Measurements from ENCODE around the gene MYH13.

MYH13 gene

GRCh38 chr17:10344816-10345215 lies 28.0 kb downstream of the MYH13 start:
- DNase-seq (ENCODE audit: low read depth, low spot score): no peak

GRCh38 chr17:10339051-10339450 lies 33.8 kb downstream of the MYH13 start:
- DNase-seq (ENCODE audit: low read depth, low spot score): no peak

DNA sequence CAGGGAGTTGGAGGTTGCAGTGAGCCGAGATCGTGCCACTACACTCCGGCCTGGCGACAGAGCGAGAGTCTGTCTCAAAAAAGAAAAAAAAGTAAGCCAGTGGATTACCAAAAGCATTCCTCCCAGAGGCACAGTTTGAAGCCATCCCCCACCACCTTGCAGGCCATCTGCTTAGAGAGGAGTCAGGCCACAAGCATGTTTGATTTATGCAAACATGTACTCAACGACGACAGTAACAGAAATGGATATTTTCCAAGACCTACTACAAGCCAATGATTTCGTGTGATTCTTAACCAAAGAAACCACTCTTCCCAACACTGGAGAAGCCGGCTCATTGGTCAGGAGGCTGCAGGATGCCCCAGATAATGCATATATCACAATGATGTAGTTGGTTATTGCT lies 34.8 kb downstream of the MYH13 start:
- no peak for DNase-seq (ENCODE audit: low read depth, low spot score)

- DNase-seq (ENCODE audit: low read depth, low spot score): no peak
Measured at GRCh38 chr17:10337136-10337535, 35.7 kb downstream of the MYH13 start.

DNA sequence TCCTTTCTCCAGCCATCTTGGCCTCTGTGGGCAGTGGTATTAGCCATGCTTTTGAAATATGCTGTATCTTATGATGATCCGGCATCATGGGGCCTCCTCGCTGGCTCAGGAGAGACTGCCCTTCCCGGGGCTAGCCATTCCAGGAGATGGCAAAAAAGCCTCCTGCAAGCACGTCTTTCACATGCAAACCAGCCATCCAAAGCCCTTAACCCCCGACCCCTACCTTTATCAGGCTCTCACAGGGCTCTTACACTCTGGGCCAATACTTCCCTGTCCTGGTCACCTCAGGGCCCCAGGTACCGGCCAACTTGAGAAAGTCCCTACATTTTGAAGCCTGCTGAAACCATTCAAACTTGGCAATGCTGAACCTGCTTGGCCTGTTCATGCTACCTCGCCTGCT lies 36.4 kb downstream of the MYH13 start:
- DNase-seq (ENCODE audit: low read depth, low spot score): no peak

DNA sequence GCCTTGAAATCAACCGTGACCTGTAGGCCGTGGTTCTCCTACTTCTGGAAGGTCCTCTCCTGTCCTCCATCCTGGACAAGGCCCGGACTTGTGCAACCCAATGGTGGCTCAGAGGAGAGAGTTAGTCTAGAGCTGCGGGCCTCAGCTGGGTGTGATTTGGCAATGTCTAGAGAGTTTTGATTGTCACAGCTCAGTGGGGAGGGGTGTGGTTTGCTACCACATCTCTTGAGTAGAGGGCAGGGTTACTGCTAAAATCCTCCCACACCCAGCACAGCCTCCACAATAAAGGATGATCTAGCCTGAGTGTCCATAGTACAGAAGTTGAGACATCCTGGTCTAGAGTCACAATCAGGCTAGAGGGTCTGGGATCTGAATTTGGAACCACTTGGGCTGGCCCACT lies 40.3 kb downstream of the MYH13 start:
- DNase-seq (ENCODE audit: low read depth, low spot score): no peak

GRCh38 chr17:10328971-10329923 lies 43.6 kb downstream of the MYH13 start:
- DNase-seq (ENCODE audit: low read depth, low spot score): no peak

DNA sequence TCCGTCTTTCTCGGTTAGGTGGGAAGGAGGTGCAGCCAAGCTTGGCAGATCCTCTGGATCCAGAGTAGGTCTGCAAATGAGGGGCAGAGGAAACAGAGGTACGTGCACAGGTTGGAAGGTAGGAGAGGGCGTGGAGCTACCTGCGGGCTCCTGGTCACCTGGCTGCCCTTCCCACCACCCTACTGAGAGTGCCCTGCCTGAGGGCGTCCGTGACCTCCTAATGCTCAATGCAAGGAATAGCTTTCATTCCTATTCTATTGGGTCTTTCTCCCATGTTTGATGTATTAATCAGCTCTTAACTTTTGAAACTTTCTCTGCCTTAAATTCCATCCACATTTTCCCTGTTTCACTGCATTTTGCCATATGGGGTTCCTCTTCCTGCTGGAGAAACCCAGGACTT lies 44.6 kb downstream of the MYH13 start:
- DNase-seq (ENCODE audit: low read depth, low spot score): no peak

- peak; percentile 25 for DNase-seq (ENCODE audit: low read depth, low spot score)
Measured at GRCh38 chr17:10327640-10328039, 45.2 kb downstream of the MYH13 start.

GRCh38 chr17:10325031-10325695 lies 47.6 kb downstream of the MYH13 start:
- DNase-seq (ENCODE audit: low read depth, low spot score): no peak

- no peak for DNase-seq (ENCODE audit: low read depth, low spot score)
Measured at GRCh38 chr17:10323812-10324610, 48.8 kb downstream of the MYH13 start.

DNA sequence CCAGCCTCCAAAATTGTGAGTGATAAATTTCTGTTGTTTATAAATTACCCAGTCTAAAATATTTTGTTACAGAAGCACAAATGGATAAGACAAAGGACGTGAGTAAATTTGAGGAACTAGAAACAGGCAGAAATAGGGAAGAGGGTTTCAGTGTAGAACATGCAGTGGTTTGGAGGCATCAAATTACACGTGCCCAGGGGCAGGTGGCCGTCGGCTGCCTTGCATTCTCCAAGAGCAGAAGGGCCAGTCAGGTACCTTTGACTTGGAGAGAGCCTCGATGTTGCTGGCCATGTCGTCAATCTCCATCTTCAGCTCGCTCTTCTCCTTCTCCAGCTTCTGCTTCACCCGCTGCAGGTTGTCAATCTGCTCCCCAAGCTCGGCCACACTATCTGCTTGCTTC lies 54.3 kb downstream of the MYH13 start:
- DNase-seq (ENCODE audit: low read depth, low spot score): no peak

DNA sequence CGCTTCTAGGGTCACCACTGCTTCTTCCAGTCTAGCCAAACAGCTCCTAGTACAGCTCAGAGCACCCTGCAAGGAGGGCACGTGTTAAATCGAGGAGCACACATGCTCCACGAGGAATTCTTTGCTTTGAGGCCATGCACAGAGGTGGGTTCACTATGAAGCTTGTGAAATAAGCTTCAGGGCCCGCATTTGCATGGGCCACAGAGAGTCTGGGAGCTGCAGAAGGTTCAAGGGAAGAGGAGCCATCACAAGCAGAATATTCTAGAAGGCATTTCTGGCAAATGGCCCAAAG lies 55.3 kb downstream of the MYH13 start:
- no peak for DNase-seq (ENCODE audit: low read depth, low spot score)

- peak; percentile 6 for DNase-seq (ENCODE audit: low read depth, low spot score)
Measured at GRCh38 chr17:10316801-10317542, 55.8 kb downstream of the MYH13 start.

- DNase-seq (ENCODE audit: low read depth, low spot score): no peak
Measured at GRCh38 chr17:10314329-10314728, 58.5 kb downstream of the MYH13 start.

- no peak for DNase-seq (ENCODE audit: low read depth, low spot score)
Measured at GRCh38 chr17:10313037-10313672, 59.7 kb downstream of the MYH13 start.

DNA sequence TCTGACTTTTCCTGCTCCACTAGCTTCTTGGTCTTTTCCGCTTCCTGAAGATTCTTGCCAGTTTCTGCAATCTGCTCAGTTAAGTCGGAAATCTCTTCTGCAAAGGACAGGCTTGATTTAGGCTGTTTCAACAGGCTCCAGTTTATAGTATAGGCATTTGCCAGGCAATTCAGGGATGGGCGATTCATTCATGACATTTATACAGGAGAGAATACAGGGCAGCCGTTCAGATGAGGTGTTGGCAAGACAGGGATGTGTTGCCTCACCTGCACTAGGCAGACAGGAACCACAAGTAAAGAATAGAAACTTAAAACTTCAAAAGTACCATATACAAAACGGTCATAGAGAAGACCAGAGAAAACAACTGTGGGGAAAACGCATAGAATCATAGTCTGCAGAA lies 61.7 kb downstream of the MYH13 start:
- no peak for DNase-seq (ENCODE audit: low read depth, low spot score)

DNA sequence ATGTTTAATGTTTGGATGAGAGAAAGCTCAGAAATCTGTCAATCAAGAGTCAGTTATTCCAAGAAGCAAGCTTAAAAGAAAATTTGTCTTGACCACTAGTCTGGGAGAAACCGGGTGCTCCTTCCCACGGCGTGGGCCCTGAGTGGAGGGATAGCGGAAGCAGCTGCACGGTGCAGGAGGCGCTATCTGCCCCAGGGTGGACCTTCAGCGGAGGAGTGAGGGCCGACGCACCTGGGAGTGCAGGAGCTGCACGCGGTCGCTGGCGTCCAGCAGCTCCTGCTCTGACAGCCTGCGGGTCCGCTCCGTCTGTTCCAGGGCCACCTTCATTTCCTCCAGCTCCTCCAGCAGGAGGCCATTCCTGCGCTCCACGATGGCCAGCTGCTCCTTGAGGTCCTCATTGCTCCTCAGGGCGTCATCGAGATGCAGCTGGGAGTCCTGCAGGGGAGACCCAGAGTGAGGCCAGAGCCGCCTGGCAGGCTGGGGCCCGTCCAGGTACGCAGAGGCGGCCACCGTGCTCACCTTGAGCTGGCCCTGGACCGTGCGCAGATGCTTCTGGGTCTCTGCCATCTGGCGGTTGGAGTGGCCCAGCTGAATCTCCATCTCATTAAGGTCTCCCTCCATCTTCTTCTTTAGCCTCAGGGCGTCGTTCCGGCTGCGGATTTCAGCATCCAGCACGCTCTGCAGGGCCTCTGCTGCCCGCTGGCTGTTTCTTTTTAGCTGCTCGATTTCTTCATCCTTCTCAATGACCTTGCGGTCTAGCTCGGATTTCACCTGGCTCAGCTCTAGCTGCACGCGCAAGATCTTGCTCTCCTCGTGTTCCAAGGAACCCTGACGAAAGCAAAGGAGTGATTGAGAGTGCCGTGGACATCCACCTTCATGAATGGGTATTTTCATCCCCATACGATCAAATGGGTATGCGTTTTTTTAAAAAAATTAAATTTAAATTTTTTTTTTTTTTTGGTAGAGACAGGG lies 63.5 kb downstream of the MYH13 start:
- DNase-seq (ENCODE audit: low read depth, low spot score): no peak

DNA sequence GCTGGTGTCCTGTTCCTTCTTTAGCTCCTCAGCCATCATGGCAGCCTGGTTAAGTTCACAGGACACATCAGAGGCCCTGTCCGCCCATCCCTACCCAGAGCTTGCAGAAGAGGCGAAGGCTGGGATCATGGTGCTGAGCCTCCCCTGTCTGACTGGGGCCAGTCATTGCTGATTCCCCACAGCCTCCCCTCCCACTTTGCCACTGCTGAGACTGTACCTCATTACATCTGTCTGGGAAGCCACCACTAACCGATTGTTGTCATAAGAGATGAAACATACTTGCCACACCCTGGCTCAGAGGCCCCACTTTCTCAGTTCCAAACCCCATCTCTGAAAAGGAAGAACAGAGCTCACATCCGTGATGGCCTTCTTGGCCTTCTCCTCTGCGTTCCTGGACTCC lies 66.2 kb downstream of the MYH13 start:
- DNase-seq (ENCODE audit: low read depth, low spot score): no peak

- no peak for DNase-seq (ENCODE audit: low read depth, low spot score)
Measured at GRCh38 chr17:10305398-10305797, 67.4 kb downstream of the MYH13 start.
